ENCODE results near the gene IL4I1. TPM values are rescaled to one million over a fixed set of nuclear protein-coding genes. Genes with fewer than 3 reads are reported as not detected.
"Not testable (repeated sequence)": the region's sequence is repeated elsewhere in the genome, so short reads cannot be mapped to it uniquely, and the experiment has no call there.

Gene IL4I1
- total RNA-seq, 1 donor from 2014 or later, result 3.3 TPM

DNA sequence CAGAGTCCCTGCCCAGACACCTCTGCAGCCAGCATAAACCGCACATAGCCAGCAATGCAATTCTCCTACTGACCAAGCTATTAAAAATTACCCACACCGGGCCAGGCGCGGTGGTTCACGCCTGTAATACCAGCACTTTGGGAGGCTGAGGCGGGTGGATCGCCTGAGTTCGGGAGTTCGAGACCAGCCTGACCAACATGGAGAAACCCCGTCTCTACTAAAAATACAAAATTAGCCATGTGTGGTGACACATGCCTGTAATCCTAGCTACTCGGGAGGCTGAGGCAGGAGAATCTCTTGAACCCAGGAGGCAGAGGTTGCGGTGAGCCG lies 28.2 kb upstream of the IL4I1 start:
- not testable (repeated sequence) for DNase-seq (ENCODE audit: low read depth, low spot score)

DNA sequence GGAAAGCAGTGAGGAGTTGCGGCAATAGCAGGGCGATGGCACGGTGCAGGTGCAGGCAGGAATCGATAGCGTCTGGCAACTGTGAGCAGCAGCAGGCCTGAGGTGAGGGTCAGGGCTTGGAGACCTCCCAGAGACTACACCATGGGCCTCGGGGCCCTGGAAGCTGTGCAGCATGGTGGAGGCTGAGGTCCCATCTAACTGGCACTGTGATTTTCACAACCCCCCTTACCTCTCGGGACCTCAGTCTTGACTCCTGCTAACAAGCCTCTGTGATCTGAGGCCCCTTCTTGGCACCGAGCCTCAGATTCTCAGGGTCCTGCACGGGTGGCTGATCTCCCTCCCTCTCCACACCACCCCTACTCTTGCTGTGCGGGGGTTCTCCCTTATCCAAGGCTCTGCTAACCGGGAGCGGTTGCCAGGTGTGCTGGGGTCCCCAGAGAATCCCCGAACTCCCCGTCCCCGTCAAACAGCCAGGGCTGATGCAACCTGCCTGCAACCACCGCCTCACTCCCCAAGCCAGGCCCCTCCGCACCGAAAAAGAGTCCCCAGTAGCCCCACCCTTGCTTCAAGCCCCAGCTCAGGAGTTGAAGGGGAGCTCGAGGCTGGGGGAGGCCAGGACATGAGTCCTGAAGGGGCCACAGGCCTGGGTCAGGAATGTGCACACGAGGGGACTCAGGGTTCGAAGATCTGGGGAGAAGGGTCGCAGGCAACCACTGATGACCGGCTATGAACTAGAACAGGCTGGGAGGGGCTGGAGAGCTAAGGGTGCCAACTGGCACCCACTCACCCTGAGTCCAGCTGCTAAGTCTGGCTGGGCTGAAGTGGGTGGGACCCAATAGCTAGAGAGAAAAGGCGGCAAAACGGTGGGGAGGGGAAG lies 27.6 kb upstream of the IL4I1 start:
- DNase-seq (ENCODE audit: low read depth, low spot score), result no peak

DNA sequence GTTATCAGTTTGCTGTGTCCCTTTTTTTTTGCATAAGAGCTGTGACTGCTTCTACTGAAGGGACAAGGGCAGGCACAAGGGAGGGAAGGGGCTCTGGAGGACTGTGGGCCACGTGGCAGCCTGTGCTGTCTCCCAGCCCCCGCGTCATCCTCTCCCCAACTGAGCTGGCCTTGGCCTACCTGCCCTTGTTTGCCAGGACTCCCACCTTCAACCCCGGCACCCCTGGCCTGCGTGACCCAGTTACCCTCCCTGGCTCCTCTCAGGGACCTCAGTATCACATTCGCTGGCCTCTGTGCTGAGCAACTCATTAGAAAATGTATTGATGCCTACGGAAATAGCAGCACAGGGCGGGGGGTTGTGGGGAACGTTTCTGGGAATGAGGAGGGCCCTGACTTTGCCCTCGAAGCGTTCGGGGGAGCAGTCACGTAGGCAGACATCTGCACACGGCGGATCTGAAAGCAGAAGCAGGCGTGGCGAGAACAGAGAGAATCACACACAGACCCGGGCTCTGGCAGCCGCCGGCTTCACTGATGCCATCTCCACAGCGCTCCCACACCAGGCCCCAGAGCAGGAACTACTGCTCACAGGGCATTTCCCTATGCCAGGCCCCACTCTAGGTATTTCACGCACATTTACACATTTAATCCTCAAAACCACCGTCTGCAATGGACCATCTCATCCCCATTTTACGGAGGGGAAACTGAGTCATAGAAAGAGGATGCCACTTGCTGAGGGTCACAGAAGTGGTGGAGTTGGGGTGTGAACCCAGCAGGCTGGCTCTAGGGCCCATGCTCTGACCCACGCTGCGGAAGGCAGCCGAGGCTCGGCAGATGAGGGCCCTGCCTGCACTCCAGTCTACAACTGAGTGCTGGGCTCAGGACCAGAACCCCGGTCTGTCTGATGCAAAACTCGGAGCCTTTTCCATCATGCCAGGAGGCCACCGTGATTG lies 26.6 kb upstream of the IL4I1 start:
- no peak for DNase-seq (ENCODE audit: low read depth, low spot score)

DNA sequence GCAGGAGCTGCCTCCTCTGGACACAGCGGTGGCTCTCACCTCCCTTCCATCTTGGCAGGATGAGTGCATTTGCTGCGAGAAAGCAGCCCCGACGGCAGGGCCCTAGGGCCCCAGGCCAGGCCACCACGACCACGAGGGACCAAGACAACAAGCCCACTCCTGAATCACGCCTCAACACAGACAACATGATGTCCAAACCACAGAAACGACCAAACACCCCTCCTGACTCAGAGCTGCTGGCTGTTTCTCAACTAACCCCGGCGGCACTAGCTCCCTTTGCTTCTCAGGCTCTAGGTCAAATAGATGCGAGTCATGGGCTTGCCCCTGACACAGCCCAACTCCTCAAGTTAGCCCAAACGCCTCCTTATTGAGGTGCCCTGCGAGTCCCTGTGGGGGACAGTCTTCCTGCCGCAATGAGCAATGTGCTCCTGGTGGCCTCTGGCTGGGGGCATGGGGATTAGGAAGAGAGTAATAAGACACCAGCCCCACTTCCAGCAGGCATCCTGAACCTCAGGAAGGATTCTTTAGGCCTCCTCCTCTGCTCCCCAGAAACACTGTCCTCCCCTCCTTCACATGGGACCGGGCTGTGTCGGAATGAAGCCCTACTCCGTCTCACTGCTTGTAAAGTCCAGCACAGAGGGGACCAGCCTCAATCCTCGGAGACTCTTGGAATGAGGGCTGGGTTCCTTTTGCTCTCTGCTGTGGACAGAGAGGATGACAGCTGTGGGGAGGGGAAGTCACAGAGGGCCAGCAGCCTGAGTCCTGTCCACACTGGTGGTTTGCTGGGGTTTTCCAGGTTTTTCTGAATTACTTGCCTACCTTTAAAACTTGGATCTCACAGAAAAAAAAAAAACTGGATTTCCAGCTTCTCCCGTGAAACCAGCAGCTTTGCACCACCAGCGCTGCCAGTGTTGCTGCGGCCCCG lies 25.4 kb upstream of the IL4I1 start:
- DNase-seq (ENCODE audit: low read depth, low spot score), result no peak

DNA sequence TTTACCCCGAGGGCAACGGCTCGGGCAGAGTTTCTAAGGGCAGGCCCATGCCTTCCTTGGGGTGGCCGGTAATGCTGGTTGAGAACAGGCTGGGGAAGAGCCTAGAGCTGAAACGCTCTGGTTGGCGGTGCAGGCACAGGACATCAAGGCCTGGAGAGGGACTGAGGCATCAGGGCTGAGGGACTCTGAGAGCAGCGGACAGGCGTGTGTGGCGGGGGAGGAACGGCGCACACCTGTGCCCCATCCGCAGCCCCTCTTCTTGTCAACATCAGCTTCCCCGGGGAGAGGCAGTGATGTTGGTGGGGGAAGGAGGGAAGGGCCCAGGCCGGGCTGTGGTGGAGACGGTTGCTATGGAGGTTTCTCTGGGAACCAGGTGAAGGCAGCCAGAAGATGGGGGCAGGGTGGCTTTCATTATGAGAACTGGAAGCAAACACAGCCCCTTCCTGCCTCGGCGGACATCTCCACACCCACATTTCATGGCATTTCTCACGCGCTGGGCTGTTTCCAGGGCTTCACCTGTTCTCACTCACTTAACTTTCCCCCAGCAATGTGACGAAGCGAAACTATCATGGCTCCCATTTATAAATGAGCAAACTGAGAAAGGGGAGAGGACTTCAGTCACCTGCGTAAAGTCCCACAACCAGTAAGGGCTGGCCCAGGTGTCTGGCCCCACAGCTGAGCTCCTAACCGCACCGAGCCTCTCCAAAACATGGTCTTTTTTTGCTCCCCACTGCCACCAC lies 24.1 kb upstream of the IL4I1 start:
- DNase-seq (ENCODE audit: low read depth, low spot score), result no peak

DNA sequence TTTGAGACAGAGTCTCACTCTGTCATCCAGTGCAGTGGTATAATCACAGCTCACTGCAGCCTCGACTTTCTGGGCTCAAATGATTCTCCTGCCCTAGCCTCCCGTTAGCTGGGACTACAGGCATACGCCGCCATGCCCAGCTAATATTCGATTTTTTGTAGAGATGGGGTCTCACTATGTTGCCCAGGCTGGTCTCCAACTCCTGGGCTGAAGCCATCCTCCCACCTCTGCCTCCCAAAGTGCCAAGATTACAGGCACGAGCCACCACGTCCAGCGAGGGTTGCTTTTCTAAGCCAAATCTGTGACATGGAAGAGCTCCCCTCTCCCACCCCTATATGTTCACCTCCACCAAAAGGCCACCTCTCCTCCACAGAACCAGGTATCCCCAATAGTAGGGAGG lies 21.4 kb upstream of the IL4I1 start:
- DNase-seq (ENCODE audit: low read depth, low spot score), result no peak

DNA sequence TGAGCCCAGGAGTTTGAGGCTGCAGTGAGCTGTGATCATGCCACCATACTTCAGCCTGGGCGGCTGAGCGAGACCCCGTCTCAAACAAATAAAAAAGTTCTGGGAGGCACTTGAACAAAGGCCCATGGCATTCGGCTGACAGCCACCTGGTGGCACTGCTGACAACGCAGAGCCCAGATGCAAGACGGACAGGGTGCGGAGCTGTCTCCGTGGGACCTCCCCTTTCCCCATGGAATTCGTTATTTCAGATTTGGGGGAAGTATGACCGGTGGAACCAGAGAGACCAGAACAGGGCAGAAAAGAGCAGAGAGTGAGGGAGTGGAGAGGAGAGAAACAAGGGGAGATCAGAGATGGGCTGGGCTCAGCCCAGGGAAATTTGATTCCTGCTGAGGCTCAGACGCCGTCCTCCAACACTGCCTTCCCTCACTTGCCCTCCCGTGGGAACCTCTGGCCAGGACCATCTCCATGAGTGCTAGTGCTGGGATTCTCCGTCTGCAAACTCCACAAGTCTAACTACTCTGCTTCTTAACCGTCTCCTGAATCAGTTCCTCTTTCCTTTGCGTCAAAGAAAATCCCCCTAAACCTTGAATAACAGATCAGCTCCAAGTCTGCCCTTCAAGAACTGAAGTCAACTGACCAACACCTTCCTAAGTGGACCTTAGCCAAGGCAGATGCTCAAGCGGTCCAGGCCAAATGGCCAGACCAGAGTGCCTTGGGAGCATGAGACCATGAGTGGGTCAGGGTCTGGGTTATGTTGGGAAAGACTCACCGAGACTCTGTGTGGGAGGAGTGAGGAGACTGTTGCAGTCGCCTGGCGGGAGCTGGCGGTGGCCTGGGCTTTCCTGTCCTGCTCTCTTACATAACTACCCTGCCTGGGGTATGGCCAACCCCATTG lies 20.4 kb upstream of the IL4I1 start:
- DNase-seq (ENCODE audit: low read depth, low spot score), result no peak

DNA sequence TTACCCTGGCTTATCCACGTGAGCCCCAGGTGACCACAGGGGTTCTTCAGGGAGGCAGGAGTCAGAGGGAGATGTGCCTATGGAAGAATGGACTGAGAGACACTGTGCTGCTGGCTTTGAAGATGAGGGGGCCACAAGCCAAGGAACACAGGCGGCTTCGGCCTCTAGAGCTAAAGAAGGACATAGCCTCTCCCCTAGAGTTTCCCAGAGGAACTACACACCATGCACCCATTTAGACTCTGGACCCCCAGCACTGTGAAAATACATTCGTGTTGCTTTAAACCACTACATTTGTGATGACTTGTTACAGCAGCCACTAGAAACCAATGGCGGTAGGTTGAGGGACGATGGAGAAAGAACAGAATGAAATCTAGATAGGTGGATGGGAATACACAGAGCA lies 18.6 kb upstream of the IL4I1 start:
- DNase-seq (ENCODE audit: low read depth, low spot score), result no peak

DNA sequence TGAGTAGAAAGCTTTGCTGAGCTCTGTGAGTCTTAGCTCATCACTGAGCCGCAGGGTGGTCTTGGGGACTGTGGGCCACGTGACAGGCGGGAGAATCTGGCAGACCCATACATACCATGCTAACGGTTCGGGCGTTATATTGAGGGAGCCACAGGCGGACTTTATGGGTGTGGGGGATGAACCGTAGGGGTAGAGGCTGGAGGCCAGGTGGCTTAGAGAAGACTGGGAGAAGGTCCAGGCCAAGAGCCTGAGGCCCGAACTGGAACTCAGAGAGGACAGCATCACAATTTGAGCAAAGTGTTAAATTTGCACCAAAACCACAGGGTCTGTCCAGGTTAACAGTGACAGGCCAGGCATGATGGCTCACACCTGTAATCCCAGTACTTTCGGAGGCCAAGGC lies 17.0 kb upstream of the IL4I1 start:
- DNase-seq (ENCODE audit: low read depth, low spot score), result no peak

DNA sequence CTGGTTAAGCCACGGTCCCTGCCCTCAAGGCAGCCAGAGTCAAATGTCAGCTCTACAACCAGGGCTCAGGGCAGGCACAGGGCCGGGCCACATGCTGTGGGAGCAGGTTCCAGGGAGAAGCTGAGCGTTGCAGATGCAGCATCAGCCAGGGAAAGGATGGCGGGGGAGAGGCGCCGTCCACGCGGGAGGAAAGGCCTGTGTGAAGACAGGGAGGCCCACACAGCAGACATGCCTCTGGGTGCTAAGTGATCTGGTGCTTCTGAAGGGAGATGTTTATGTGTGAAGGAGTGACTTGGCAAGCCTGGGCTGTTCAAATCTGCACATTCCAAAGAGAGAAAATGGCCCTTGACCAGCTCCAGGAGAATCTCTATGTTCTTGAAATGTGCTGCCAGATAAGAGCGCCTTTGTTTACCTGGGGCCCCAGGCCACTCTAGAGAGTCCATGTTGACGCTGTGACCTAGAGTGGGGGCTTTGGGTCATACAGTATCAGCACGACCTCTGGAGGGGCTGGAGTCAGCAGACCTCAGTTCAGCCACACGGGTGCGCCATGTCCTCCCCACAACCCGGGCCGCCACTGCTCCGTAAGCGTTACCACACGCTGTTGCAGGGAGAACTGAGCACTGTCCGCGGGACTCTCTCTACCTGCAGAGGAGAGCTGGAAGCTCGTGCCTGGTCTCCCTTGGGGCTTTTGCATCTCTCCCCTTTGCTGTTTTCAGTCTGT lies 16.4 kb upstream of the IL4I1 start:
- DNase-seq (ENCODE audit: low read depth, low spot score), result no peak

DNA sequence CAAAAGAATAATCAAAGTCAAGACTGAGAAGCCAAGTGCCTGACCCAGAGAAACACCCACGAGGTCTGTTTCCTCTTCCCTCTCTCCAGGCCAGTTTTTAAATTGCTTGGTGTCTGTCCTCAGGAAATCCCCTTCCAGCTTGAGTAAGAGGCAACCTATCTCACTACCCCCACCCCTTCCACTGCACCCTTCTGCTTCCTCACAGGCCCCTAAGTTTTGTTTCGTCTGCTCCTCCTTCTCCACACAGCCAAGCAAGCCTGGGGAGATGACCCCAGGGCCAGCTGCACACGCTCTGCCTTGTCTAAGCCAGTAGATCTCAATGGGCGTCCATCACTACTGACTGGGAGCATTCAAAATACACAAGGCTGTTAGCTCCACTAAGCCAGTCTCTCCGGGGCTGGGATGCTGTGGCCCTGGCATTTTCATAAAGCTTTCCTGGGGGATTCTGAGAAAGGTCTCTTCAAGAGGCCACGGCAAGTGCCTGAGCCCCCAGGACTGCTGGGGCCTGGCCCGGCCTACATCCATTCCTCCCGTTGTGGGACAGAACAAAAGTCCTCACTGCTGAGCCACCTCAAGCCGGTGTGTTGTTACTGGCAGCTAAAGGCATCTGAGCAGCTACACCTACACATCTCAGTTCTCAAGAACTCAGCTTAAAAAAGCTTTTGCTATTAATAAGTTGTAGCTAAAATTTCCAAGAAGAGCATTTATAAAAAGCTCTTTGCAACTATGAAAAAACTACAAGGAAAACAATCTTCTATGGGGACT lies 14.9 kb upstream of the IL4I1 start:
- DNase-seq (ENCODE audit: low read depth, low spot score), result no peak

DNA sequence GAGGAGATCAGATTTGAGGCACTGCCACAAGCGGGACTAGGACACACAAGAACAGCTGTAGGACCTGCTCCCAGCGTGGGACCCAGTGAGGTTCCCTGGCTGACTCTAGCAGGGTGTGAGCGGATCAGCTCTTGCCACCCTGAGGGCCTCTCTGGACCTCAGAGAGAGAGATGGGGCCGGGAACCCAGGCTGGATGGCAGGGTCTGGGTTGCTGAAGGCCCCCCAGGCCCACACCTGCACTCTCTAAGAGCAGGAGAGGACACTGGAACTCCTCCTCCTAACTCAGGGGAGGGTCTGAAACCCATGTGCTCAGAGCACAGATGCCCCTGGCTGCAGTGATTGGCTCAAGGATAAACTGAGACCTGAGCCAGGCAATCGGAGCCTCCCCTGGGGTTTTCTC lies 13.5 kb upstream of the IL4I1 start:
- no peak for DNase-seq (ENCODE audit: low read depth, low spot score)

DNA sequence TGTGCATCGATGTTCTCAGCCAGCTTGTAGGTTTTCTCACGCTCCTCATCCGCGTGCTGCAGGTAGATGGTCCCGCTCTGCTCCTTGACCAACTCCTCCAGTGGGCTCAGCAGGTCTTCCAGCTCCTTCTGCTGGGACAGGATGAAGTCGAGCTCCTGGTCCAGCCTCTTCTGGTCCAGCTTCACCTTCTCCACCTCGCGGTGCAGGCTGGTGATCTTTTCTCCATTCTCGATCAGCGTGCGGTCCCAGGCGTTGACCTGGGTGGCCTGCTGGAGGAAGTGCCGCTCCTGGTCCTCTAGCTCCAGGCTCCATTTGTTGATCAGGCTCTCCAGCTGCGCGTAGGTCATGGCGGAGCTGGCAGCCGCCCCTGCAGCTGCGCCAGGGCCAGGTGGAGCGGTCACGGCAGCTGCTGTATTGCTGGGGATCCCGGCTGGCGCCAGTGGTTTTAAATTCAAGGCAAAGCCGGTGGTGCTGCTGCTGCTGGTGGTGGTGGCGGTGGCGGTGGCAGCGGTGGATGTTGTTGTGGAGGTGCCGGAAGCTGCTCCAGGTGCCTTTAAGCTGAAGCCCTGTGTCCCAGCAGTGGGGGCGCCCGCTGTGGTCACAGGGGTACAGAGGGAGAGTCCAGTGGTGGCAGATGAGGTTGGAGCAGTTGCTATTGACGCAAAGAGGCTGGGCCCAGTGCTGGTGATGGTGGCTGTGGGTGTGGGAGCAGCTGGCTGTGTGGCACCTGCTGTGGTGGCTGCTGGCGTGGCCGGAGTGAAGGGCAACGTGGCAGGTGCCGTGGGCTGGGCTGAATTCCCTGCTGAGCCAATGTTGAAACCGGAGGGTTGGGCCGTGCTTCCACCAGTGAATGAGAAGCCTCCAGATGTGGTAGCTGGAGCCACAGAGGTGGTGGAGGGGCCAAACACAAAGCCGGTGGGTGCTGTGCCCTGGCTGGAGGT lies 12.1 kb upstream of the IL4I1 start:
- DNase-seq (ENCODE audit: low read depth, low spot score), result no peak

DNA sequence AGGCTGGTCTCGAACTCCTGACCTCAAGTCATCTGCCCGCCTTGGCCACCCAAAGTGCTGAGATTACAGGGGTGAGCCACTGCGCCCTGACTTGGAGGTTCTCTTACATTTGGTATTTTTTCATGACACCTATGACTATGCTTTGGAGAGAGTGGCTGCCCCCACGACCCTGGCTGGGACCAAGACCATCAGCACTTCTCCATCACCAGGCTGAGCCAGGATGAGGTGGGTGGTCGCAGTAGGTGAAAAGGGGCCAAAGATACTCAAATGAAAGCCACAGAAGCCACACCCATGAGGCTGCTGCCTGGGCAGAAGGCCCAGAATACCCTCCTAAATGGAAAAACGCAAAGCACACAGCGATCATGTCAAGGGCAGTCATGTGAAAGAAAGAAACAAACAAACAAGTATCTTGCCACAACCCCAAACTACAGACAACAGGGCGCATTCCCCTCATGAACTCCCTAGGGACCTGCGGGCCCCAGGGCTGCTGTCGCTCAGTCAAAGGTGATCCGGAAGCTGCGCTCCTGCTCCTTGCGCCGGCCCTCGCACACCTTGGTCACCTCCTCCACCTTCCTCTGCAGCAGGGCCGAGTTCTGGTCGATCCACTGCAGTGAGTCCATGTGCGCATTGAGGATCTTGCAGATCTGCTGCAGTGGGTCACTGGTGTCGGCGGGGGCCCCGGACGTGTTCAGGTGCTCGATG lies 11.2 kb upstream of the IL4I1 start:
- DNase-seq (ENCODE audit: low read depth, low spot score), result no peak

DNA sequence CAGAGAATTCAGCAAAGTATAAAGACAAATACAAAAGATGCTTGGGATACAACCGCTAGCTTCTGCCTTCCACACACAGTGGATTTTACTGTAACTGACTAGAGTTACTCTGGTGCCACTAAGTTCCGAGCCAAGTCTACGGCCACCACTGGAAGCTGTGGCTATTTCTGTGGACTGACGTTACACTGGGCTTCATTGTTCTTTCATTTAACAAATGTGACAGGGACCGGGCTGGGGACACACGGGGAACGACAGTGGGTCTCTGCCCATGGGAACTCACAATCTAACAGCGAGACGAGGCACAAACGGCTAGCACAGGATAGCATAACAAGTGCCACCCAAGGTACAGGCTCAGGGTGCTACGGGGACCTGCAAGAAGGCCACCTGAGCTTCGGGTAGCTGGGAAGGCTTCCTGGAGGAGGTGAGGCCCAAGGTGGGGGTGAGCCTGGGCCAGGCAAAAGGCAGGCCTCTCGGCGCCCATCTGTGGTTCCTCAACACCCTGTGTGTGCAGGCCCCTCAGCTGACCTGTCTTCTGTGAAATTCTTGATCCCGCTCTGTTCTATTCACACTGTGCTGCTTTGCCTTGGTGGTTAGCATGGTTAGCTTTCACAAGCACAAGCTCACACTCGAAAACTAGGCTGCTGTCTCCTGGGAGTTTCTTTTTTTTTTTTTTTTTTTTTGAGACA lies 10.3 kb upstream of the IL4I1 start:
- no peak for DNase-seq (ENCODE audit: low read depth, low spot score)

DNA sequence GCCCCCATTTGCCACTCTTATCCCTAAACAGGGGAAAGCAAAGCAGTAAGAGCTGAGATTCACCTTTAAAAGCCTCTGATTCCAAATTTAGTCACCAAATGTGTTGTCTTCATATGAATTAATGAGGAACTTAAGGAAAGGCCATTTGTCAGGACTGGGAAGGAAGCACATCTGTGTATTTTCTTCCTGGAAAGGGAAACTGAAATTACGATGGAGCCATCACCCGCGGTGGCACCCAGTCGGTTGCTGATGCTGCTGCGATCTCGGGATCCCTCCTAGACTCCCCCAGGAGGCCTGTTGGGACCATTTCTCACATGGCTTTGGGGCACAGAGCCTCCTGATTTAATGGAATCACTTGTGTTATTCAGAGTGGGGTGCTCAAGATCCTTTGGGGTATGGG lies 7.4 kb upstream of the IL4I1 start:
- DNase-seq (ENCODE audit: low read depth, low spot score), result no peak
